ENCODE results near the gene RAD9B.
"Not testable (repeated sequence)": the region's sequence is repeated elsewhere in the genome, so short reads cannot be mapped to it uniquely, and the experiment has no call there.

Gene RAD9B

GRCh38 chr12:110501752-110502738 lies at the start of gene RAD9B, which contains the start of gene VPS29:
TSS of gene RAD9B (plus strand) at chr12:110502331. CDS start at chr12:110502338, 7 bp downstream.
TSS of gene VPS29 (minus strand) at chr12:110502111. CDS start at chr12:110502051, 60 bp downstream.
- peak; percentile 99 for DNase-seq

GRCh38 chr12:110453569-110454296 lies 48.4 kb upstream of the RAD9B start:
- no peak for DNase-seq

DNA sequence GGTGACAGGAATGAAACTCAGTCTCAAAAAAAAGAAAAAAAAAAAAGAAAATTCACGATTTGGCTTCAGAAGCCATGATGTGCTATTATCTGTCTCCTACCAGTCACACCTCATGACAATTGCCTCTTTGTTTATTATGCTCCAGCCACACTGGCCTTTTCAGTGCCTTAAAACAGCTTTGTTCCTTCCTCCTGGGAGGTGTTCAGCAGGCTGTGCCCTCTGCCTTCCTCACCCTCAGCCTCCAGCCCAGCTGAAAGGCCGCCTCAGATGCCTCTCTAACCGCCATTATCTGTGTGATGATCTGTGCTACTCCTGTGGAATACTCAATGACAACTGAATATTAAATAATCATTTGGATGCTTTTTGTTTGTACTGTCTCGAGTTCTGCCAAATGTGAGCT lies 43.4 kb upstream of the RAD9B start:
- DNase-seq: no peak

DNA sequence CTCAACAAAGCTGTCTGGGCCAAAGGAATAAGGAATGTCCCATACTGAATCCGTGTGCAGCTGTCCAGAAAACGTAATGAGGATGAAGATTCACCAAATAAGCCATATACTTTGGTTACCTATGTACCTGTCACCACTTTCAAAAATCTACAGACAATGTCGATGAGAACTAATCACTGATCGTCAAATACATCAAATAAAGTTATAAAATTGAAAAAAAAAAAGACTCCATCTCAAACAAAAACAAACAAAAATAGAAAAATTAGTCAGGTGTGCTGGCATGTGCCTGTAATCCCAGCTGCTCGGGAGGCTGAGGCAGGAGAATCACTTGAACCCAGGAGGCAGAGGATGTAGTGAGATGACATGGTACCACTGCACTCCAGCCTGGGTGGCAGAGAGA lies 40.9 kb upstream of the RAD9B start:
- DNase-seq: not testable (repeated sequence)

- no peak for DNase-seq
Observed at GRCh38 chr12:110465024-110465423, 37.1 kb upstream of the RAD9B start.

DNA sequence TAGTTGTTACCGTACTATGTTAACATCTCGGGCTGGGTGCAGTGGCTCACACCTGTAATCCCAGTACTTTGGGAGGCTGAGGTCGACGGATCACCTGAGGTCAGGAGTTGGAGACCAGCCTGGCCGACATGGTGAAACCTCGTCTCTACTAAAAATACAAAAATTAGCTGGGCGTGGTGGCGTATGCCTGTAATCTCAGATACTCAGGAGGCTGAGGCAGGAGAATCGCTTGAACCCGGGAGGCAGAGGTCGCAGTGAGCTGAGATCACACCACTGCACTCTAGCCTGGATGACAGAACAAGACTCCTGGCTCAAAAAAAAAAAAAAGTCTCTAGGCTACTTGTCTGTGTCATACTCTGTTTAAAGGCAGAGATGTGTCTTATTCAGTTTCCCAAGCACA lies 36.4 kb upstream of the RAD9B start:
- DNase-seq: not testable (repeated sequence)

DNA sequence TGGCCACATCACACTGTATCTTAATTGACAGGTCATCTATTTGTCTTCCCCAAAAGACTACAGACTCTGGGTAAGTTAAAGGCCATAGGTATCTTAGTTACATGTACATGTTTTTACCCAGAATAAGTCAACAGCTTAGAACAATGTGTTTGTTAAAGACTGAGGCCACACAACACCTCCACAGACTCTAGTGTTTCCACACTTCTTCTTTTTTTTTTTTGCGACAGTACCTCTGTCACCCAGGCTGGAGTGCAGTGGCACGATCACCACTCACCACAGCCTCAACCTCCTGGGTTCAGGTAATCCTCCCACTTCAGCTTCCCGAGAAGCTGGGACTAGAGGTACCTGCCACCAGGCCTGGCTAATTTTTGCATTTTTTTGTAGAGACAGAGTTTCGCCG lies 35.3 kb upstream of the RAD9B start:
- no peak for DNase-seq

DNA sequence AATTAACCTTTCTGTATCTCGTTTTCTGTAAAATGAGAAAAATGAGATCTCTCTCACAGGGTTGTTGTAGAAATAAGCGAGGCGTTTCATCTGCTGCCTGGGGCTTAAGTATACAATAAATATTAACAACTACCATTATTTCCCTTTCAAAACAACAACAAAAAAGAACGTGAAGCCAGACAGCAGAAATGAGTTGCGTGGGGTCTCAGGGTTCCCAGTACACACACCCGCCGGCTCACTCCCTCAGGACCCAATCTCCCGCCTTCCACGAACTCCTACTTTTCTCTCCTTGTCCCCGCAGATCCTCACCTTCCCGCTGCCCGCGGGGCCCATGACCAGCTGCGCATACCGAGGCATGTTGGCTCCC lies 34.3 kb upstream of the RAD9B start:
- DNase-seq: no peak

- peak; percentile 94 for DNase-seq
Observed at GRCh38 chr12:110468214-110469048, 33.7 kb upstream of the RAD9B start, which contains the start of the genes FAM216A and GPN3. TSS of gene FAM216A (plus strand) at chr12:110468845. CDS start at chr12:110468876, 31 bp downstream. TSS of gene GPN3 (minus strand) at chr12:110468257. CDS start at chr12:110468203, 54 bp downstream.

- DNase-seq: no peak
Observed at GRCh38 chr12:110475426-110475825, 26.7 kb upstream of the RAD9B start.

- DNase-seq: no peak
Observed at GRCh38 chr12:110498984-110499706, 3.0 kb upstream of the RAD9B start.

GRCh38 chr12:110501399-110501751 lies 756 bp upstream of the RAD9B start:
- peak; percentile 50 for DNase-seq

- no peak for DNase-seq
Observed at GRCh38 chr12:110503432-110503831, 1.3 kb downstream of the RAD9B start.

DNA sequence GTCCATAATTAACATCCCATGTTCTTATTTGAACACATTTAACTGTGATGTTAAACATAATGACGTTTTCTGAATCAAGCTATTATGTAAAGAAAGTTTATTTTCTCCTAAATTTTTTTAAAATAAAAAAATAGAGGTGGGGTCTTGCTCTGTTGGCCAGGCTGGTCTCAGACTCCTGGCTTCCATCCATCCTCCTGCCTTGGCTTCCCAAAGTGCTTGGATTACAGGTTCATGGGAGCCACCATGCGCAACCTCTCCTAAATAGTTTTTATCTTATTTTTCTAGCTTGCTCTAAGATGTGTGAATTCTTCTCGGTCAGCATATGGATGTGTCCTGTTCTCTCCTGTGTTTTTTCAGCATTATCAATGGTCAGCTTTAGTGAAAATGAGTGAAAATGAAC lies 3.2 kb downstream of the RAD9B start:
- DNase-seq: no peak

DNA sequence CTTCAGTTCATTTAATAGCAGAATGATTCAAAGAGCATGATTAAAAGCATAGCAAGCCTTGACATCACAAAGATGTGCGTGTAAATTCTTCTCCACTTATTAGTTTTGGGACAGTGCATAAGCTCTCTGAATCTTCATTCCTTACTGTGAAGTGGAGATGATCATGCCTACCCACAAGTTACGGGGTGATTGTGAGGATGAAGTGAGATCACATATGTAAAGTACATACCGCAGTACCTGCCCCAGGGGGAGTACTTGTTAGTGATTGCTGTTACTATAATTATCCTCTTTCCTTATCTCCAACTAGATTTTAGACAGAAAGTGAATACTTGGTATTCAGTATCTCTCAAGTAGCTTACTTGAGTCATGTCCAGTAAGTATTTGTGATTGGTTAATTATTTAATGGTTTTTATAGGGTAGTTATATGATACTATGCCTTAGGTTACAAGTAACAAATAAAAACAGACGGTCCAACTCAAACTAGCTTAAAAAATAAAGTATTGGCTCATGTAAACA lies 6.0 kb downstream of the RAD9B start:
- no peak for DNase-seq

DNA sequence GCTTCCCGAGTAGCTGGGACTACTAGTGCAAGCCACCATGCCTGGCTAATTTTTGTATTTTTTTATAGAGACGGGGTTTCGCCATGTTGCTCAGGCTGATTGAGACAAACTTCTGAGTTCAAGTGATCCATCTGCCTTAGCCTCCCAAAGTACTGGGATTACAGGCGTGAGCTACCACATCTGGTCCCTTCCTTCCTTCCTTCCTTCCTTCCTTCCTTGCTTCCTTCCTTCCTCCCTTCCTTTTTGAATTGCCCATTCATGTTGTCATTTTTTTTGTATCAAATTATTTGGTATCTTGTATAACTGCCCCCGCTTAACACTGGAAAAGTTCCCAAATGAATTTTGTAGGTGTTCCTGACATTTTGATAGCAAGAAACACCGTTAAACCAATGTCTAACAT lies 11.7 kb downstream of the RAD9B start:
- DNase-seq: no peak

DNA sequence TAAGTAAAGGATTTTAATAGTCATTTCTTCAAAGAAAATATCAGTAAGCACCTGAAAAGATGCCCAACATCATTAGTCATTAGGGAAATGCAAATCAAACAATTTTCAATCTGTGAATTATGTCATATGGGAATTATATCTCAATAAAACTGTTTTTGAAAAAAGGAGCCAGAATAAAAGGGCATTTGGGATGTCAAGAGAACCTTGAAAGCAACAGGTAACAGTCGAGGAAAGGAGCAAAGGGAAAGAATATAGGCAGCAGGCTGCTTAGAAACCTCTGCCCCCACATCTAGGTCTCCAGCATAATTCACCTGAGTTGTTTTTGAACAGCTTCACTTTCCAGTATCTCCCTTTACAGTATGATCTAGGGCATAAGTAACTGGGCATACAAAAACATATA lies 12.2 kb downstream of the RAD9B start:
- DNase-seq: no peak

DNA sequence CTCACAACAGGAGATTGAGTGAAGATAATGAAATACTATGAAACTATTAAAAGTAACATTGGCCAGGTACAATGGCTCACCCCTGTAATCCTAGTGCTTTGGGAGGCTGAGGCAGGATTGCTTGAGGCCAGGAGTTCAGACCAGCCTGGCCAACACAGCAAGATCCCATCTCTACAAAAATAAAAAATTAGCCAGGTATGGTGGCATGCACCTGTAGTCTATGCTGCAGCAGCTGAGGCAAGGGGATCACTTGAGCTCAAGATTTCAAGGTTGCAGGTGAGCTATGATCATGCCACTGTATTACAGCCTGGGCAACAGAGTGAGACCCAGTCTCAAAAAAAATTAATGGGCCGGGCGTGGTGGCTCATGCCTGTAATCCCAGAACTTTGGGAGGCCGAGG lies 14.9 kb downstream of the RAD9B start:
- DNase-seq: no peak

GRCh38 chr12:110518014-110518413 lies 15.9 kb downstream of the RAD9B start:
- DNase-seq: not testable (repeated sequence)

- DNase-seq: peak; percentile 45
Observed at GRCh38 chr12:110520876-110521712, 19.0 kb downstream of the RAD9B start.

Data from stimulated activated CD4-positive, alpha-beta T cell treated with anti-CD3 and anti-CD28 coated beads, Interleukin-15, amount 100 ng/mL, for 24 hours (primary cell).